K562 (cell line): ENCODE results near the gene NUP214.

Experiments used
- ELF1 ChIP-seq: fragments of 200-800 bp; sonication (Bioruptor generic); IDR thresholded peaks from 2 replicates; pipeline ENCODE4 v1.6.1; 2016; ENCODE audit warnings: missing genetic modification characterization, missing compliant biosample characterization
- FOXM1 ChIP-seq, 2 experiments: fragments of 450-650 bp in 1 of 2; sonication (generic) in 1 of 2; formaldehyde crosslinking in 1 of 2; IDR thresholded peaks; 2 replicates each; pipeline versions ENCODE4 v1.6.1 to v1.9.0; 2017 to 2022; ENCODE audit warnings: low read depth in 2 of 2, mild to moderate bottlenecking in 2 of 2, missing genetic modification reagents in 1 of 2, moderate library complexity in 1 of 2
- POLR2AphosphoS5 ChIP-seq: IDR thresholded peaks from 2 replicates; pipeline ENCODE4 v1.6.1; 2011; ENCODE audit warnings: mild to moderate bottlenecking, low read depth, low read length, moderate library complexity; ENCODE audit not compliant: control insufficient read depth, insufficient read depth
- ZBTB7A ChIP-seq: IDR thresholded peaks from 2 replicates; pipeline ENCODE4 v1.6.1; 2011; ENCODE audit warnings: low read depth, mild to moderate bottlenecking, low read length, moderate library complexity, borderline replicate concordance; ENCODE audit not compliant: control insufficient read depth
- ZNF699 ChIP-seq: fragments of 250-450 bp; sonication (Bioruptor Pico); IDR thresholded peaks from 2 replicates; pipeline ENCODE4 v1.8.0; 2021; ENCODE audit warnings: mild to moderate bottlenecking, moderate library complexity; ENCODE audit not compliant: insufficient replicate concordance
- TF ChIP-seq, protein P1 (sequence below): IDR thresholded peaks from 3 replicates; pipeline ENCODE4 v1.6.1; 2011; ENCODE audit warnings: borderline replicate concordance, mild to moderate bottlenecking; ENCODE audit not compliant: insufficient read length, insufficient read depth

DNA sequence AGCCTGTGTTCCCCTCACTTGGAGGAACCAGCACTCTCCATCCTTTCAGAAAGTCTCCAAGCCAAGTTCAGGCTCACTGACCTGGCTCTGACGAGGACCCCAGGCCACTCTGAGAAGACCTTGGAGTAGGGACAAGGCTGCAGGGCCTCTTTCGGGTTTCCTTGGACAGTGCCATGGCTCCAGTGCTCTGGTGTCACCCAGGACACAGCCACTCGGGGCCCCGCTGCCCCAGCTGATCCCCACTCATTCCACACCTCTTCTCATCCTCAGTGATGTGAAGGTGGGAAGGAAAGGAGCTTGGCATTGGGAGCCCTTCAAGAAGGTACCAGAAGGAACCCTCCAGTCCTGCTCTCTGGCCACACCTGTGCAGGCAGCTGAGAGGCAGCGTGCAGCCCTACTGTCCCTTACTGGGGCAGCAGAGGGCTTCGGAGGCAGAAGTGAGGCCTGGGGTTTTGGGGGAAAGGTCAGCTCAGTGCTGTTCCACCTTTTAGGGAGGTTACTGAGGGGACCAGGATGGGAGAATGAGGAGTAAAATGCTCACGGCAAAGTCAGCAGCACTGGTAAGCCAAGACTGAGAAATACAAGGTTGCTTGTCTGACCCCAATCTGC is 4.7 kb upstream of the NUP214 start:
- TF ChIP-seq ZNF699: no peak
- TF ChIP-seq ELF1 (tag): no peak
- no peak for TF ChIP-seq ZBTB7A
- no peak for TF ChIP-seq FOXM1 (IDR thresholded peaks at IDR 0.05; ENCODE audit: low read depth)
- no peak for TF ChIP-seq FOXM1 (CRISPR knock-in tag; IDR thresholded peaks at IDR 0.05; ENCODE audit: low read depth)
- TF ChIP-seq, protein P1, sequence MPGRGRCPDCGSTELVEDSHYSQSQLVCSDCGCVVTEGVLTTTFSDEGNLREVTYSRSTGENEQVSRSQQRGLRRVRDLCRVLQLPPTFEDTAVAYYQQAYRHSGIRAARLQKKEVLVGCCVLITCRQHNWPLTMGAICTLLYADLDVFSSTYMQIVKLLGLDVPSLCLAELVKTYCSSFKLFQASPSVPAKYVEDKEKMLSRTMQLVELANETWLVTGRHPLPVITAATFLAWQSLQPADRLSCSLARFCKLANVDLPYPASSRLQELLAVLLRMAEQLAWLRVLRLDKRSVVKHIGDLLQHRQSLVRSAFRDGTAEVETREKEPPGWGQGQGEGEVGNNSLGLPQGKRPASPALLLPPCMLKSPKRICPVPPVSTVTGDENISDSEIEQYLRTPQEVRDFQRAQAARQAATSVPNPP: no peak
- TF ChIP-seq POLR2AphosphoS5: no peak
